ENCODE measurements around the gene PAPPA2.

- no peak for TF ChIP-seq EZH2 (IDR thresholded peaks at IDR 0.05; ENCODE audit: borderline replicate concordance, insufficient read depth, low read depth, low read length, poor library complexity, severe bottlenecking)
- TF ChIP-seq, protein P1, sequence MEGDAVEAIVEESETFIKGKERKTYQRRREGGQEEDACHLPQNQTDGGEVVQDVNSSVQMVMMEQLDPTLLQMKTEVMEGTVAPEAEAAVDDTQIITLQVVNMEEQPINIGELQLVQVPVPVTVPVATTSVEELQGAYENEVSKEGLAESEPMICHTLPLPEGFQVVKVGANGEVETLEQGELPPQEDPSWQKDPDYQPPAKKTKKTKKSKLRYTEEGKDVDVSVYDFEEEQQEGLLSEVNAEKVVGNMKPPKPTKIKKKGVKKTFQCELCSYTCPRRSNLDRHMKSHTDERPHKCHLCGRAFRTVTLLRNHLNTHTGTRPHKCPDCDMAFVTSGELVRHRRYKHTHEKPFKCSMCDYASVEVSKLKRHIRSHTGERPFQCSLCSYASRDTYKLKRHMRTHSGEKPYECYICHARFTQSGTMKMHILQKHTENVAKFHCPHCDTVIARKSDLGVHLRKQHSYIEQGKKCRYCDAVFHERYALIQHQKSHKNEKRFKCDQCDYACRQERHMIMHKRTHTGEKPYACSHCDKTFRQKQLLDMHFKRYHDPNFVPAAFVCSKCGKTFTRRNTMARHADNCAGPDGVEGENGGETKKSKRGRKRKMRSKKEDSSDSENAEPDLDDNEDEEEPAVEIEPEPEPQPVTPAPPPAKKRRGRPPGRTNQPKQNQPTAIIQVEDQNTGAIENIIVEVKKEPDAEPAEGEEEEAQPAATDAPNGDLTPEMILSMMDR (IDR thresholded peaks at IDR 0.05): no peak
Observed at GRCh38 chr1:176847052-176847451, 384.1 kb downstream of the PAPPA2 start.

Measured in B cell (primary cell).